Measurements from ENCODE around the gene EGFLAM.

DNA sequence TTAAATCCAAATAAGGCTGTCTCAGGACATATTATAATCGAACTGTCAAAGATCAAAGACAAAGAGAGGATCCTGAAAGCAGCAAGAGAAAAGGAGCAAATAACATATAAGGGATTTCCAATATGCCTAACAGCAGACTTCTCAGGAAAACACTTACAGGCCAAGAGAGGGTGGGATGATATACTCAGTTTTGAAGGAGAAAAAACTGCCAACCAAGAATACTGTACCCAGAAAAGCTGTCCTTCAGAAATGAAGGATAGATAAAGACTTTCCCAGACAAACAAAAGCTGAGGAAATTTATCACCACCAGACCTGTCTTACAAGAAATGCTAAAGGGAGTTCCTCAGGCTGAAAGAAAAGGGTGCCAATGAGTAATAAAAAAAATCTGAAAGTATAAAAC, 16.0 kb downstream of the EGFLAM start:
- TF ChIP-seq, protein P1, sequence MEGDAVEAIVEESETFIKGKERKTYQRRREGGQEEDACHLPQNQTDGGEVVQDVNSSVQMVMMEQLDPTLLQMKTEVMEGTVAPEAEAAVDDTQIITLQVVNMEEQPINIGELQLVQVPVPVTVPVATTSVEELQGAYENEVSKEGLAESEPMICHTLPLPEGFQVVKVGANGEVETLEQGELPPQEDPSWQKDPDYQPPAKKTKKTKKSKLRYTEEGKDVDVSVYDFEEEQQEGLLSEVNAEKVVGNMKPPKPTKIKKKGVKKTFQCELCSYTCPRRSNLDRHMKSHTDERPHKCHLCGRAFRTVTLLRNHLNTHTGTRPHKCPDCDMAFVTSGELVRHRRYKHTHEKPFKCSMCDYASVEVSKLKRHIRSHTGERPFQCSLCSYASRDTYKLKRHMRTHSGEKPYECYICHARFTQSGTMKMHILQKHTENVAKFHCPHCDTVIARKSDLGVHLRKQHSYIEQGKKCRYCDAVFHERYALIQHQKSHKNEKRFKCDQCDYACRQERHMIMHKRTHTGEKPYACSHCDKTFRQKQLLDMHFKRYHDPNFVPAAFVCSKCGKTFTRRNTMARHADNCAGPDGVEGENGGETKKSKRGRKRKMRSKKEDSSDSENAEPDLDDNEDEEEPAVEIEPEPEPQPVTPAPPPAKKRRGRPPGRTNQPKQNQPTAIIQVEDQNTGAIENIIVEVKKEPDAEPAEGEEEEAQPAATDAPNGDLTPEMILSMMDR (conservative IDR thresholded peaks at IDR 0.05 in 1 of 2, IDR thresholded peaks at IDR 0.05 in 1 of 2; ENCODE audit: extremely low read depth in 1 of 2, insufficient read depth in 1 of 2, low read depth in 1 of 2, low read length in 2 of 2): no peak
- no peak for TF ChIP-seq EZH2 (IDR thresholded peaks at IDR 0.05; ENCODE audit: borderline replicate concordance, low read length)

All from mammary epithelial cell (primary cell).